HCT116 (cell line): ENCODE results near the gene CPNE7.

Experiments used
- ATF3 ChIP-seq: IDR thresholded peaks from 2 replicates; pipeline ENCODE4 v1.6.1; 2012
- CBX3 ChIP-seq: IDR thresholded peaks from 2 replicates; pipeline ENCODE4 v1.6.1; 2012; ENCODE audit warnings: low read depth
- CTCF ChIP-seq, 3 experiments: fragments of 200-600 bp in 1 of 3; sonication (generic) in 1 of 3; IDR thresholded peaks in 2 of 3; conservative IDR thresholded peaks in 1 of 3; 2 replicates each; pipeline ENCODE4 v1.5.1; 2012 to 2017; ENCODE audit warnings: low read depth in 2 of 3, low read length in 2 of 3, antibody characterized with exemption in 1 of 3, borderline replicate concordance in 1 of 3, control low read depth in 1 of 3, mild to moderate bottlenecking in 1 of 3, mixed read lengths in 1 of 3, mixed run types in 1 of 3, moderate library complexity in 1 of 3; ENCODE audit not compliant: insufficient read depth in 1 of 3
- EZH2 ChIP-seq: fragments of 200-600 bp; sonication (generic); IDR thresholded peaks from 2 replicates; pipeline ENCODE4 v1.6.1; 2017; ENCODE audit warnings: antibody characterized with exemption, mixed run types
- EZH2phosphoT487 ChIP-seq: fragments of 200-600 bp; IDR thresholded peaks from 2 replicates; pipeline ENCODE4 v1.6.1; 2018; ENCODE audit warnings: antibody characterized with exemption, borderline replicate concordance
- JUND ChIP-seq: IDR thresholded peaks from 2 replicates; pipeline ENCODE4 v1.6.1; 2012
- POLR2A ChIP-seq: IDR thresholded peaks from 2 replicates; pipeline ENCODE4 v1.7.0; 2011; ENCODE audit warnings: borderline replicate concordance; ENCODE audit not compliant: insufficient read depth, insufficient read length; ENCODE audit errors: extremely low read depth
- POLR2AphosphoS5 ChIP-seq: IDR thresholded peaks from 2 replicates; pipeline ENCODE4 v1.6.1; 2011; ENCODE audit warnings: mild to moderate bottlenecking, low read depth, low read length, moderate library complexity
- REST ChIP-seq: IDR thresholded peaks from 2 replicates; pipeline ENCODE4 v1.6.1; 2012; ENCODE audit warnings: low read depth
- YY1 ChIP-seq: IDR thresholded peaks from 2 replicates; pipeline ENCODE4 v1.6.1; 2011; ENCODE audit warnings: low read length, low read depth, moderate library complexity, mild to moderate bottlenecking; ENCODE audit not compliant: insufficient replicate concordance; ENCODE audit errors: extremely low read depth
- ZFX ChIP-seq: fragments of 450-650 bp; IDR thresholded peaks from 2 replicates; pipeline ENCODE4 v1.6.1; 2017
- ZNF274 ChIP-seq: fragments of 200-500 bp; sonication (Bioruptor generic); IDR thresholded peaks from 2 replicates; pipeline ENCODE4 v1.6.1; 2014; ENCODE audit warnings: mild to moderate bottlenecking, low read depth, low read length, inconsistent platforms

GRCh38 chr16:89561142-89561883 is 14.2 kb upstream of the CPNE7 start:
- TF ChIP-seq CTCF (IDR thresholded peaks at IDR 0.05 in 2 of 3, conservative IDR thresholded peaks at IDR 0.05 in 1 of 3; ENCODE audit: borderline replicate concordance in 1 of 3, insufficient read depth in 1 of 3, low read depth in 2 of 3, low read length in 2 of 3) (no peak; a peak in 1 of 6 replicates), ZFX (peak; percentile 64; the same call in 1 of the 2 replicates), POLR2AphosphoS5 (no peak), ZNF274 (no peak), POLR2A (no peak), YY1 (no peak), EZH2 (no peak), CBX3 (no peak), JUND (no peak), EZH2phosphoT487 (no peak), ATF3 (no peak), REST (no peak)
